Gastroesophageal sphincter (tissue), 3 donors: ENCODE measurements around the gene OR2T34.

Experiments used
- CTCF ChIP-seq, 4 experiments: fragments of 200-600 bp in 2 of 4; fragments of 450-650 bp in 2 of 4; sonication (generic) in 1 of 4; IDR thresholded peaks; one replicate each; pipeline ENCODE4 v1.5.1; 2017 to 2019; ENCODE audit warnings: antibody characterized with exemption in 4 of 4, mild to moderate bottlenecking in 2 of 4, moderate library complexity in 2 of 4
- POLR2AphosphoS5 ChIP-seq: sonication (generic); formaldehyde crosslinking; IDR thresholded peaks from one replicate; pipeline ENCODE4 v1.6.1; 2017; ENCODE audit warnings: antibody characterized with exemption

GRCh38 chr1:248585266-248585665 is 10.7 kb upstream of the OR2T34 start:
- TF ChIP-seq CTCF (IDR thresholded peaks at IDR 0.05) (no peak), POLR2AphosphoS5 (no peak)
